ENCODE results near the gene QKI.

Gene QKI

DNA sequence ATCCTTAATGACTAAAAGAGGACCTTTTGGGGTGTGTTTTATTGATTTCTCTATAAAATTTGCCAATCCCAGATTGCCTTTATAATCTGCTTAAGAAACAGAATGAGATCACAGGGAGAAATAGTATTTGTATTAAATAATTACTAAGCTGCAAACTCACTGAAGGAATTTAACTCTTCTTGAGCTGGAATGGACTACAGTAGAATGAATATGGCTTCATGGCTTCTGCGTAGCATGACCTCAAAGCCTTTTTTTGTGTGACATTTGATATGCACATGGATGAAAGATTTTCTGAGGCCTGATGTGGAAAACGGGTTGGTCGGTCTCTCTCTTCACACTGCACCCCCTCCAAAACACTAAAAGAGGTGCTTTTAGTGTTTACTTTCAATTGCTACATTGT is 115.9 kb downstream of the QKI start:
- no peak overlapping the region for H3K9ac ChIP-seq (ENCODE audit: low read length)
- no peaks in the 10 kb centered on the region for H3K9me3 ChIP-seq (ENCODE audit: control insufficient read depth, low read length)
- no peaks in the 10 kb centered on the region for H3K36me3 ChIP-seq (ENCODE audit: control insufficient read depth, insufficient read depth, low read length)
- no peaks in the 10 kb centered on the region for H3K27me3 ChIP-seq (ENCODE audit: control insufficient read depth, insufficient read depth, low read length)
- H3K4me1 ChIP-seq (ENCODE audit: control insufficient read depth, insufficient read depth, low read length), result peaks cover 13% of the 10 kb centered on the region
- no peak overlapping the region for H3K4me3 ChIP-seq (ENCODE audit: low read length)

DNA sequence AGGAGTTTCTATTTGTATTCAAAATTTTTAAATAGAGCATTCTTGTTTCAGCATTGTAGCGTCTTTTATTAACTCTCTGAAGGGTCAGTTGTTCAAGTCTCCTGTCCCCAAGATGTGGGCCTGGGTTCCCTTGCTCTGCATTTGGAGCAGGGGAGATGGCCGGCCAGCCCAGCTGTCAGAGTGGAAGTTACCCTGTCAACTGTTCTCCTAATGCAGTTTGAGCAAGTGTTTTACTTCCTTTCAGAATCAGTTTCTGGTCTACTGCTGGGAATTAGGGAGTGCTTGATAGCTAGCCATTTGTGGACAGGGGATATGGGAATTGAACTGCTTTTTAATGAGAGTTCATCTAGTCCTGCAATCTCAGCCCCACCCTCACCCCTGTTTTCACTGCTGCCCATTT is 116.6 kb downstream of the QKI start:
- Histone ChIP-seq H3K4me3 (ENCODE audit: low read length) (no peak overlapping the region), H3K36me3 (ENCODE audit: control insufficient read depth, insufficient read depth, low read length) (no peaks in the 10 kb centered on the region), H3K9ac (ENCODE audit: low read length) (no peak overlapping the region)

DNA sequence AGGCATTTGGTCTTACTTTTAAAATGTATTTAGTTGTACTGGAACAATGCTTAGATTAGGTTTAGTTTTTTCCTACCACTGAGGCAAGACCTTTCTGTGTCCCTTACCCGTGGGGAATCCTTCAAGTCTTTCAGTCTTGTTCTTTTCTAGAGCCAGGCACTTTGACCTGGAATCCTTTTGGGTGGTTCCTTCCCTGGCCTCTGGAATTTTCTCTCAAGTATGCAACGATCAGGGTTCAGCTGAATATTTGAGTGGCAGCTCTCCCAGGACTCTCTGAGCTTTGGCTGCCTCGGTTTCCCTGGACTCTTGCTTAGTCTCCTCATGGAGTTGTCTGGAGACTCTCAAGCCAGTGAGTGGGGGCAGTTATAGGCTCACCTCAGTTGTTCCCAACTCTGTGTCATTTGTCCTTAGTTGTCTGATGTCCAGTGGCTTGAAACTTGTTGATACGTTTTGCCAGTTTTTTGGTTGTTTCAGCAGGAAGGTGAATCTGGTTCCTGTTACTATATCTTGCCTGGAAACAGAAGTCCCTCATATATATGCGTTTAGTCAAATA is 118.1 kb downstream of the QKI start:
- Histone ChIP-seq H3K4me3 (ENCODE audit: low read length) (no peak overlapping the region), H3K4me1 (ENCODE audit: control insufficient read depth, insufficient read depth, low read length) (peaks cover 13% of the 10 kb centered on the region), H3K27me3 (ENCODE audit: control insufficient read depth, insufficient read depth, low read length) (no peaks in the 10 kb centered on the region), H3K9me3 (ENCODE audit: control insufficient read depth, low read length) (no peaks in the 10 kb centered on the region), H3K36me3 (ENCODE audit: control insufficient read depth, insufficient read depth, low read length) (no peaks in the 10 kb centered on the region), H3K9ac (ENCODE audit: low read length) (no peak overlapping the region)

More for the DNA sequence above, 116.6 kb downstream of the QKI start:
- Histone ChIP-seq H3K4me1 (ENCODE audit: control insufficient read depth, insufficient read depth, low read length) (peaks cover 13% of the 10 kb centered on the region), H3K9me3 (ENCODE audit: control insufficient read depth, low read length) (no peaks in the 10 kb centered on the region), H3K27me3 (ENCODE audit: control insufficient read depth, insufficient read depth, low read length) (no peaks in the 10 kb centered on the region)

- Histone ChIP-seq H3K9ac (ENCODE audit: low read length) (no peak overlapping the region), H3K27me3 (ENCODE audit: control insufficient read depth, insufficient read depth, low read length) (no peaks in the 10 kb centered on the region)
These were observed 118.9 kb downstream of the QKI start for GRCh38 chr6:163533443-163533842.

DNA sequence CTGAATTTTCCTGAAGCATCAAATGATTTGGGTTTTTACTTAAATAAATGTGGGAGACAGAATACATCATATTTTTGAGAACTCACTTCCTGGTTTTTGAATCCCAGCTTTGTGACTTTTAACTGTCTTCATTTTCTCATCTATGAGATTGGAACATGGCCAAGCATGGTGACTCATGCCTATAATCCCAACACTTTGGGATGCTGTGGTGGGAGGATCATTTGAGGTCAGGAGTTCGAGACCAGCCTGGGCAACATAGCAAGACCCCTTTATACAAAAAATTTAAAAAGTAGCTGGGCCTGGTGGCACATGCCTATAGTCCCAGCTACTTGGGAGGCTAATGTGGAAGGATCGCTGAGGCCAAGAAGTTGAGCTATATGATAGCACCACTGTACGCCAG is 122.3 kb downstream of the QKI start:
- H3K9ac ChIP-seq (ENCODE audit: low read length), result no peak overlapping the region
- no peaks in the 10 kb centered on the region for H3K4me1 ChIP-seq (ENCODE audit: control insufficient read depth, insufficient read depth, low read length)
- H3K27me3 ChIP-seq (ENCODE audit: control insufficient read depth, insufficient read depth, low read length), result no peaks in the 10 kb centered on the region
- no peaks in the 10 kb centered on the region for H3K36me3 ChIP-seq (ENCODE audit: control insufficient read depth, insufficient read depth, low read length)
- no peaks in the 10 kb centered on the region for H3K9me3 ChIP-seq (ENCODE audit: control insufficient read depth, low read length)
- no peak overlapping the region for H3K4me3 ChIP-seq (ENCODE audit: low read length)

More at GRCh38 chr6:163533443-163533842, 118.9 kb downstream of the QKI start:
- Histone ChIP-seq H3K9me3 (ENCODE audit: control insufficient read depth, low read length) (no peaks in the 10 kb centered on the region), H3K4me1 (ENCODE audit: control insufficient read depth, insufficient read depth, low read length) (peaks cover 9% of the 10 kb centered on the region), H3K36me3 (ENCODE audit: control insufficient read depth, insufficient read depth, low read length) (no peaks in the 10 kb centered on the region), H3K4me3 (ENCODE audit: low read length) (no peak overlapping the region)

GRCh38 chr6:163538331-163538730 is 123.8 kb downstream of the QKI start:
- Histone ChIP-seq H3K36me3 (ENCODE audit: control insufficient read depth, insufficient read depth, low read length) (no peaks in the 10 kb centered on the region), H3K9ac (ENCODE audit: low read length) (no peak overlapping the region), H3K9me3 (ENCODE audit: control insufficient read depth, low read length) (no peaks in the 10 kb centered on the region), H3K4me3 (ENCODE audit: low read length) (no peak overlapping the region), H3K4me1 (ENCODE audit: control insufficient read depth, insufficient read depth, low read length) (no peaks in the 10 kb centered on the region), H3K27me3 (ENCODE audit: control insufficient read depth, insufficient read depth, low read length) (no peaks in the 10 kb centered on the region)

DNA sequence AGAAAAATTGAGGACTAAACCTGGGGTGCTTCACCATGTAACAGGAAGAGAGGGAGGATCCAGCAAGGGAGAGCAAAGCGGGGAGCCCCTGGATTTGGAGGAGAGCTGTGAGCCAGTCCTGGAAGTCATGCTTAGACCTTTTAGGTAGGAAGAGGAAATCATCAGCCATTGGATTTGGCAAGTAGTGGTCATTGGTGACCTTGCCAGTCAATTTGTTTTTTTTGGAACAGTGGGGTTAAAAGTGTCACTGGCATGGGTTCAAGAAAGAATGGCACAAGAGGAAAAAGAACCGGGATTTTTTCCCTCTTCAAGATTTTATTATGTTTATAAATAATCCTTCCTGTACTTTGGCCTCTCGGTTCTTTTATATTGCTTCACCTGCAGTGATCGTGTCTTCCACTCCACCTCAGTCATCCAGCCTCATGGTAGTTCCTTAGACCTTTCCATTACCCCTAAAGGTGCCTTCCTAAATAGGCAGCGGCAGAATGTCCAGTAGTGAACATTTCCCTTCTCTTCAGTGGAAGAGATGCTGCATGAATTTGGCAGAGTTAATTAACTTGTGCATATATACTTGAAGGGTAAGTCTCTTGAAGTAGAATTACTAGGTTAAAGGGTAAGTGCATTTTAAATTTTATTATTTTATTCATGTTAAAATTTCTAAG is 124.7 kb downstream of the QKI start:
- no peaks in the 10 kb centered on the region for H3K27me3 ChIP-seq (ENCODE audit: control insufficient read depth, insufficient read depth, low read length)
- H3K9ac ChIP-seq (ENCODE audit: low read length), result no peak overlapping the region
- H3K36me3 ChIP-seq (ENCODE audit: control insufficient read depth, insufficient read depth, low read length), result no peaks in the 10 kb centered on the region
- H3K4me3 ChIP-seq (ENCODE audit: low read length), result no peak overlapping the region
- no peaks in the 10 kb centered on the region for H3K9me3 ChIP-seq (ENCODE audit: control insufficient read depth, low read length)
- no peaks in the 10 kb centered on the region for H3K4me1 ChIP-seq (ENCODE audit: control insufficient read depth, insufficient read depth, low read length)

DNA sequence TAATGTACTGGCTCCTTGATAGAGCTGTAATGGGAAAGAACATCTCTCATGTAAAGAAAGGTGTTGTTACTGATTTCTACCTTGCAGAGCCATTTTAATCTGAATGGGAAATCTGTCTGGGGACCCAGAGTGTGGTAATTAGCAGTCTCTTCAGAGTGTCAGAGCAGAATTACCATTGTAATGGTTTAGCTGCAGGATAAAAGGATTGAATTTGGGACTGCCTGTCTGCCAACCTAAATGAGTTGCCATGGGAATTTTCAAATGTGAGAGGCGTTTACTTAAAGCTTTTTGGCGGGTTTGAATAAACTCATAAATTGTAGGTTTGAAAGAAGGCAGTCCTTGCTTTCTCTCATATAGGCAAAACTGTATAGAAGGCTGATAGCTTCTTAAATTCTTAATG is 128.8 kb downstream of the QKI start:
- H3K4me1 ChIP-seq (ENCODE audit: control insufficient read depth, insufficient read depth, low read length), result no peaks in the 10 kb centered on the region
- no peaks in the 10 kb centered on the region for H3K27me3 ChIP-seq (ENCODE audit: control insufficient read depth, insufficient read depth, low read length)
- no peaks in the 10 kb centered on the region for H3K9me3 ChIP-seq (ENCODE audit: control insufficient read depth, low read length)
- no peaks in the 10 kb centered on the region for H3K36me3 ChIP-seq (ENCODE audit: control insufficient read depth, insufficient read depth, low read length)
- no peak overlapping the region for H3K9ac ChIP-seq (ENCODE audit: low read length)
- no peak overlapping the region for H3K4me3 ChIP-seq (ENCODE audit: low read length)

GRCh38 chr6:163545370-163545769 is 130.9 kb downstream of the QKI start:
- no peaks in the 10 kb centered on the region for H3K27me3 ChIP-seq (ENCODE audit: control insufficient read depth, insufficient read depth, low read length)
- H3K4me3 ChIP-seq (ENCODE audit: low read length), result no peak overlapping the region
- no peaks in the 10 kb centered on the region for H3K36me3 ChIP-seq (ENCODE audit: control insufficient read depth, insufficient read depth, low read length)
- no peaks in the 10 kb centered on the region for H3K4me1 ChIP-seq (ENCODE audit: control insufficient read depth, insufficient read depth, low read length)
- H3K9me3 ChIP-seq (ENCODE audit: control insufficient read depth, low read length), result no peaks in the 10 kb centered on the region
- no peak overlapping the region for H3K9ac ChIP-seq (ENCODE audit: low read length)

GRCh38 chr6:163547287-163547686 is 132.8 kb downstream of the QKI start:
- H3K4me3 ChIP-seq (ENCODE audit: low read length), result no peak overlapping the region
- no peaks in the 10 kb centered on the region for H3K36me3 ChIP-seq (ENCODE audit: control insufficient read depth, insufficient read depth, low read length)
- no peaks in the 10 kb centered on the region for H3K4me1 ChIP-seq (ENCODE audit: control insufficient read depth, insufficient read depth, low read length)
- H3K9me3 ChIP-seq (ENCODE audit: control insufficient read depth, low read length), result no peaks in the 10 kb centered on the region
- H3K9ac ChIP-seq (ENCODE audit: low read length), result no peak overlapping the region
- H3K27me3 ChIP-seq (ENCODE audit: control insufficient read depth, insufficient read depth, low read length), result no peaks in the 10 kb centered on the region

- no peak overlapping the region for H3K9ac ChIP-seq (ENCODE audit: low read length)
These were observed 134.1 kb downstream of the QKI start for GRCh38 chr6:163548624-163549023.

GRCh38 chr6:163554032-163554431 is 139.5 kb downstream of the QKI start:
- Histone ChIP-seq H3K27me3 (ENCODE audit: control insufficient read depth, insufficient read depth, low read length) (no peaks in the 10 kb centered on the region), H3K9ac (ENCODE audit: low read length) (no peak overlapping the region), H3K9me3 (ENCODE audit: control insufficient read depth, low read length) (no peaks in the 10 kb centered on the region), H3K36me3 (ENCODE audit: control insufficient read depth, insufficient read depth, low read length) (no peaks in the 10 kb centered on the region), H3K4me1 (ENCODE audit: control insufficient read depth, insufficient read depth, low read length) (no peaks in the 10 kb centered on the region), H3K4me3 (ENCODE audit: low read length) (no peak overlapping the region)

More at GRCh38 chr6:163548624-163549023, 134.1 kb downstream of the QKI start:
- Histone ChIP-seq H3K4me3 (ENCODE audit: low read length) (no peak overlapping the region), H3K4me1 (ENCODE audit: control insufficient read depth, insufficient read depth, low read length) (no peaks in the 10 kb centered on the region), H3K36me3 (ENCODE audit: control insufficient read depth, insufficient read depth, low read length) (no peaks in the 10 kb centered on the region), H3K27me3 (ENCODE audit: control insufficient read depth, insufficient read depth, low read length) (no peaks in the 10 kb centered on the region), H3K9me3 (ENCODE audit: control insufficient read depth, low read length) (no peaks in the 10 kb centered on the region)

Data from mucosa of stomach (tissue), 1 donor.